ENCODE results near the gene TNRC18.

Gene TNRC18

GRCh38 chr7:5286933-5287332, 136.7 kb downstream of the TNRC18 start:
- Histone ChIP-seq H3K9ac (ENCODE audit: low read depth, low read length, poor library complexity, severe bottlenecking) (no peak overlapping the region), H3K27me3 (ENCODE audit: insufficient read depth, low read length, poor library complexity, severe bottlenecking) (no peaks in the 10 kb centered on the region), H3F3A (ENCODE audit: low read depth) (no peaks in the 10 kb centered on the region), H3K36me3 (ENCODE audit: insufficient read depth, low read length) (no peaks in the 10 kb centered on the region), H3K4me1 (ENCODE audit: insufficient read depth, low read length, poor library complexity, severe bottlenecking) (no peaks in the 10 kb centered on the region), H3K4me2 (ENCODE audit: low read depth, low read length, poor library complexity, severe bottlenecking) (no peak overlapping the region), H4K20me1 (ENCODE audit: insufficient read depth, low read length, poor library complexity, severe bottlenecking) (no peaks in the 10 kb centered on the region), H3K4me3 (ENCODE audit: low read length, poor library complexity, severe bottlenecking) (no peak overlapping the region), H3K9me2 (replicated peaks; ENCODE audit: low read depth, low read length) (no peaks in the 10 kb centered on the region), H3K9me3 (ENCODE audit: insufficient read depth, low read depth, low read length) (no peaks in the 10 kb centered on the region), H3K79me2 (ENCODE audit: insufficient read depth, low read length) (no peaks in the 10 kb centered on the region), H2AFZ (ENCODE audit: low read length) (no peak overlapping the region)
- no peak for TF ChIP-seq EZH2phosphoT487 (IDR thresholded peaks at IDR 0.05; ENCODE audit: borderline replicate concordance)
- TF ChIP-seq CTCF (conservative IDR thresholded peaks at IDR 0.05; ENCODE audit: low read length): no peak

GRCh38 chr7:5284304-5285281, 139.0 kb downstream of the TNRC18 start:
- no peak for TF ChIP-seq EZH2phosphoT487 (IDR thresholded peaks at IDR 0.05; ENCODE audit: borderline replicate concordance)
- peak; percentile 50 for TF ChIP-seq CTCF (conservative IDR thresholded peaks at IDR 0.05; ENCODE audit: low read length)
- Histone ChIP-seq H3K4me2 (ENCODE audit: low read depth, low read length, poor library complexity, severe bottlenecking) (no peak overlapping the region), H3K4me3 (ENCODE audit: low read length, poor library complexity, severe bottlenecking) (no peak overlapping the region)

GRCh38 chr7:5283421-5284303, 140.0 kb downstream of the TNRC18 start:
- H3K9me2 ChIP-seq (replicated peaks; ENCODE audit: low read depth, low read length): no peaks in the 10 kb centered on the region
- peak overlapping the region; percentile 48 for H3K4me3 ChIP-seq (ENCODE audit: low read length, poor library complexity, severe bottlenecking)
- peak overlapping the region; percentile 44 for H3K4me2 ChIP-seq (ENCODE audit: low read depth, low read length, poor library complexity, severe bottlenecking)
- no peaks in the 10 kb centered on the region for H3K4me1 ChIP-seq (ENCODE audit: insufficient read depth, low read length, poor library complexity, severe bottlenecking)
- no peaks in the 10 kb centered on the region for H3K27me3 ChIP-seq (ENCODE audit: insufficient read depth, low read length, poor library complexity, severe bottlenecking)
- no peak overlapping the region for H3K9ac ChIP-seq (ENCODE audit: low read depth, low read length, poor library complexity, severe bottlenecking)
- H3K9me3 ChIP-seq (ENCODE audit: insufficient read depth, low read depth, low read length): no peaks in the 10 kb centered on the region
- H4K20me1 ChIP-seq (ENCODE audit: insufficient read depth, low read length, poor library complexity, severe bottlenecking): no peaks in the 10 kb centered on the region
- H3F3A ChIP-seq (ENCODE audit: low read depth): no peaks in the 10 kb centered on the region
- H2AFZ ChIP-seq (ENCODE audit: low read length): no peak overlapping the region
- H3K36me3 ChIP-seq (ENCODE audit: insufficient read depth, low read length): no peaks in the 10 kb centered on the region
- H3K79me2 ChIP-seq (ENCODE audit: insufficient read depth, low read length): no peaks in the 10 kb centered on the region
- TF ChIP-seq CTCF (conservative IDR thresholded peaks at IDR 0.05; ENCODE audit: low read length) (no peak), EZH2phosphoT487 (IDR thresholded peaks at IDR 0.05; ENCODE audit: borderline replicate concordance) (no peak)

More at GRCh38 chr7:5284304-5285281, 139.0 kb downstream of the TNRC18 start:
- no peaks in the 10 kb centered on the region for H3K9me2 ChIP-seq (replicated peaks; ENCODE audit: low read depth, low read length)
- H3K9me3 ChIP-seq (ENCODE audit: insufficient read depth, low read depth, low read length): no peaks in the 10 kb centered on the region
- H3K27me3 ChIP-seq (ENCODE audit: insufficient read depth, low read length, poor library complexity, severe bottlenecking): no peaks in the 10 kb centered on the region
- H3K9ac ChIP-seq (ENCODE audit: low read depth, low read length, poor library complexity, severe bottlenecking): no peak overlapping the region
- H3K36me3 ChIP-seq (ENCODE audit: insufficient read depth, low read length): no peaks in the 10 kb centered on the region
- no peaks in the 10 kb centered on the region for H4K20me1 ChIP-seq (ENCODE audit: insufficient read depth, low read length, poor library complexity, severe bottlenecking)
- no peaks in the 10 kb centered on the region for H3F3A ChIP-seq (ENCODE audit: low read depth)
- no peak overlapping the region for H2AFZ ChIP-seq (ENCODE audit: low read length)
- no peaks in the 10 kb centered on the region for H3K4me1 ChIP-seq (ENCODE audit: insufficient read depth, low read length, poor library complexity, severe bottlenecking)
- H3K79me2 ChIP-seq (ENCODE audit: insufficient read depth, low read length): no peaks in the 10 kb centered on the region
